MCF 10A (cell line): ENCODE data around the gene ESPN. TPM values are rescaled to one million over a fixed set of nuclear protein-coding genes. Genes with fewer than 3 reads are reported as not detected.

ENCODE experiments used
- BruUV-seq: library from RNA; stranded (reverse); fragments of 400-500 nt; replicated peaks from 2 replicates; lab custom pipeline; 2021; lab: Mats Ljungman, UMichigan
- CTCF ChIA-PET: fragments of 300-600 bp; sonication (Branson Sonifier 250); formaldehyde crosslinking; extraction: SDS; loops from one replicate; lab custom pipeline; 2021; ENCODE audit warnings: antibody characterized with exemption, inconsistent platforms; lab: Yijun Ruan, JAX
- POLR2A ChIA-PET: fragments of 300-600, 350-650 bp; sonication (Branson Sonifier 250); formaldehyde crosslinking; extraction: SDS; loops from one replicate; lab custom pipeline; 2020; ENCODE audit warnings: antibody characterized with exemption, inconsistent platforms; lab: Yijun Ruan, JAX
- DNase-seq: peaks from one replicate; pipeline ENCODE4 v3.0.0-alpha.2; 2018; ENCODE audit not compliant: unreplicated experiment
- H3K27ac Mint-ChIP-seq: one replicate; pipeline ENCODE4 v1.8.0; 2022; ENCODE audit warnings: mild to moderate bottlenecking, low read depth, mixed read lengths; ENCODE audit not compliant: unreplicated experiment
- H3K27me3 Mint-ChIP-seq: one replicate; pipeline ENCODE4 v1.8.0; 2022; ENCODE audit warnings: mixed read lengths; ENCODE audit not compliant: insufficient read depth, unreplicated experiment
- H3K36me3 Mint-ChIP-seq: one replicate; pipeline ENCODE4 v1.8.0; 2022; ENCODE audit warnings: mild to moderate bottlenecking, moderate library complexity, mixed read lengths; ENCODE audit not compliant: insufficient read depth, unreplicated experiment
- H3K4me1 Mint-ChIP-seq: one replicate; pipeline ENCODE4 v1.8.0; 2022; ENCODE audit warnings: mixed read lengths; ENCODE audit not compliant: insufficient read depth, unreplicated experiment
- H3K4me3 Mint-ChIP-seq: one replicate; pipeline ENCODE4 v1.8.0; 2022; ENCODE audit warnings: mild to moderate bottlenecking, moderate library complexity, mixed read lengths; ENCODE audit not compliant: unreplicated experiment
- H3K9me3 Mint-ChIP-seq: one replicate; pipeline ENCODE4 v1.8.0; 2022; ENCODE audit warnings: mixed read lengths; ENCODE audit not compliant: unreplicated experiment
- intact Hi-C: fragments of 100-400 bp; cut with micrococcal nuclease; formaldehyde crosslinking; loops from 2 replicates; pipeline ENCODE4 v1.14.1; 2022
- total RNA-seq: library from RNA; stranded (reverse); gene quantifications from 2 replicates; pipeline ENCODE4 v1.2.3, GENCODE V29; 2022
- TF ChIP-seq, protein P1 (sequence below): fragments of 200-600 bp; IDR thresholded peaks from one replicate; pipeline ENCODE4 v1.8.0; 2022; ENCODE audit warnings: antibody characterized with exemption, mild to moderate bottlenecking; ENCODE audit not compliant: unreplicated experiment

Gene ESPN
- total RNA-seq, 1 experiment from 2014 or later: 0.68 TPM

DNA sequence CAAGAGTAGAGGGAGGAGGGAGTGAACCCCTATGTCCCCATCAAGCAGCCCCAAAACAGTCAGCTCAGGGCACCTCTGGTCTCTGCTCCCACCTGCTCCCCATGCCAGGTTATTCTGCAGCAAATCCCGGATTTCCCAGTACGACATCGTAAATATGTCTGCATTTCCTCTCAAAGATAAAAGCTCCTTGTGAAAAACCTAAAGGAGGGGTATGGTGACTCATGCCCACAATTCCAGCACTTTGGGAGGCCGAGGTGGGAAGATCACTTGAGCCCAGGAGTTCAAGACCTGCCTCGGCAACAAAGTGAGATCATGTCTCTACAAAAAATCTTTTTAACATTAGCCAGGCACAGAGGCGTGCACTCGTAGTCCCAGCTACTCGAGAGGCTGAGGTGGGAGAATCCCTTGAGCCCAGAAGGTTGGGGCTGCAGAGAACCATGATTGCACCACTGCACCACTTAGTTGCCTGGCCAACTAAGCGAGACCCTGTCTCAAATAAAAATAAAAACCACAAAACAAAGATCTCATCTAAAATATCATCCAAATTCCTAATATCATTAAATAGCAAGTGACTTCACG, 38.1 kb upstream of the ESPN start:
- BruUV-seq: TSS peak; percentile 87
- peak; percentile 67 for DNase-seq
- no peaks in the 10 kb centered on the region for H3K27me3 Mint-ChIP-seq
- no peaks in the 10 kb centered on the region for H3K9me3 Mint-ChIP-seq
- CTCF ChIA-PET: interaction anchor here (0.6 to 6.3 kb wide), 10 partner anchors 9 to 140 kb away, joined by 3 to 75 read pairs (median 4); no protein-coding TSS in a partner anchor
- peaks cover 14% of the 10 kb centered on the region for H3K36me3 Mint-ChIP-seq
- intact Hi-C loops: no loop called here
- TF ChIP-seq, protein P1, sequence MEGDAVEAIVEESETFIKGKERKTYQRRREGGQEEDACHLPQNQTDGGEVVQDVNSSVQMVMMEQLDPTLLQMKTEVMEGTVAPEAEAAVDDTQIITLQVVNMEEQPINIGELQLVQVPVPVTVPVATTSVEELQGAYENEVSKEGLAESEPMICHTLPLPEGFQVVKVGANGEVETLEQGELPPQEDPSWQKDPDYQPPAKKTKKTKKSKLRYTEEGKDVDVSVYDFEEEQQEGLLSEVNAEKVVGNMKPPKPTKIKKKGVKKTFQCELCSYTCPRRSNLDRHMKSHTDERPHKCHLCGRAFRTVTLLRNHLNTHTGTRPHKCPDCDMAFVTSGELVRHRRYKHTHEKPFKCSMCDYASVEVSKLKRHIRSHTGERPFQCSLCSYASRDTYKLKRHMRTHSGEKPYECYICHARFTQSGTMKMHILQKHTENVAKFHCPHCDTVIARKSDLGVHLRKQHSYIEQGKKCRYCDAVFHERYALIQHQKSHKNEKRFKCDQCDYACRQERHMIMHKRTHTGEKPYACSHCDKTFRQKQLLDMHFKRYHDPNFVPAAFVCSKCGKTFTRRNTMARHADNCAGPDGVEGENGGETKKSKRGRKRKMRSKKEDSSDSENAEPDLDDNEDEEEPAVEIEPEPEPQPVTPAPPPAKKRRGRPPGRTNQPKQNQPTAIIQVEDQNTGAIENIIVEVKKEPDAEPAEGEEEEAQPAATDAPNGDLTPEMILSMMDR: no peak
- POLR2A ChIA-PET: interaction anchor here (0.7 to 7.2 kb wide), 13 partner anchors 9 to 187 kb away, joined by 3 to 128 read pairs (median 5); partner anchors contain the start of genes ACOT7, HES2, PLEKHG5 and RPL22
- peak overlapping the region; percentile 81 for H3K27ac Mint-ChIP-seq
- peak overlapping the region; percentile 89 for H3K4me3 Mint-ChIP-seq
- peaks cover 25% of the 10 kb centered on the region for H3K4me1 Mint-ChIP-seq

DNA sequence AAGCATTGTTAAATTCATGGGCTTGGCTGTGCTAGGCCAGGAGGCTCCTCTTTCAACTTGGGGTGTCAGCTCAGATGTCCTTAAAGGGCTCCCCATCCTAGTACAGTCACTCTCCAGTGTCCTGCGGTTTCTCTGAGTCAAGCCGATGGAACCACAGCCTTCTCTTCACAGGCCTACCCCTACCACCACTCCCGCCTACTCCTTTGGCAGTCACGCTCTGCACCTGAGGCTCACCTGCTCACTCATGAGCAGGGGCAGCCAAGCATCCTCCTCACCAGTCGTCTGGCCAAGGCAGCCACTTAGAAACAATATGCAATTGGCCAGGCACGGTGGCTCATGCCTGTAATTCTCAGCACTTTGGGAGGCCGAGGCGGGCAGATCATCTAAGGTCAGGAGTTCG, 34.6 kb upstream of the ESPN start:
- ChIA-PET POLR2A (no interaction called here), CTCF (interaction anchor here (0.6 to 1.7 kb wide), 4 partner anchors 9 to 212 kb away, joined by 3 to 8 read pairs (median 5); no protein-coding TSS in a partner anchor)
- peaks cover 22% of the 10 kb centered on the region for H3K4me1 Mint-ChIP-seq
- H3K4me3 Mint-ChIP-seq: no peak overlapping the region
- H3K27ac Mint-ChIP-seq: no peak overlapping the region
- no peak for DNase-seq
- H3K9me3 Mint-ChIP-seq: no peaks in the 10 kb centered on the region
- H3K36me3 Mint-ChIP-seq: peaks cover 4% of the 10 kb centered on the region
- TF ChIP-seq, protein P1: no peak
- H3K27me3 Mint-ChIP-seq: no peaks in the 10 kb centered on the region
- BruUV-seq: TSS peak; percentile 1
- intact Hi-C loops: no loop called here

DNA sequence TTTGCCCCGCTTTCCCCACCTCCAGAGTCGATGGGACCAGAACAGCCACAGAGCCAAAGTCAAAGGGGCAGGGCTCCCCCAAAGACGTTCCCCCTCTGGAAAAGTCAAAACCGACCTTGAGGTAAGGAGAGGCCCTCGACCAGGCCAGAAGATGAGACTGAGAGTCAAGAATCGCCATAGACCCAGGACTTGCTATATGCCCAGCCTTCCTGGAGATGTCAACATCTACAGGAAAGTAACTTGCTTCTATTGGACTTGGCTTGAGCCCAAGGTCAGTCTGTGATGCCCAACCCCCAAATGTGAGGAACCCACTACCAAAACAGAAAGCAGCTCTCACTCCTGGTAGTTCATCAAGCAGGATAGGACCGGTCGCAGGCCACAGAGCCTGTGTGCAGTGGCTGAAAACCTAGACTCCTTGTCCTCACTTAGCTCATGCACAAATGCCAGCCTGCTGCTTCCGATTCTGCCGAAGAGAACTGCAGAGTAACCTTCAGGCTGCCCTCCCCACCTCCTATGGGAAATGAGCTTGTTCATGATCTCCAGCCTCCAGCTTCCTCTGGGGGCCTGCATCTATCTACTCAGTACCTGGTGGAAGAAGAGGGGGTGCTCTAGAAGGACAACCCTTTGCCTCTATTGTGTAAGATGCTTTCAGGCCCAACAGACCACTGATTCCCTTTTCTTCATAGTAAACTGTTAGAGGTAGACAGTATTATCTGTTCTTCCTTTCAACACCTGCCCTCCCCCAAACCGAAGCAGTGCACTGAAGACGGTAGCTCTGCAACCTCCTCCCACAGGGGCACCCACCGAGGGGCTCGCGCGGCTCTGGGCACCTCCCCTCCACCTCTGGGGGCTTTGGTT, 32.4 kb upstream of the ESPN start:
- DNase-seq: no peak
- H3K27ac Mint-ChIP-seq: peak overlapping the region; percentile 67
- H3K9me3 Mint-ChIP-seq: no peaks in the 10 kb centered on the region
- TF ChIP-seq, protein P1: no peak
- peak overlapping the region; percentile 75 for H3K4me3 Mint-ChIP-seq
- H3K4me1 Mint-ChIP-seq: peaks cover under 1% of the 10 kb centered on the region
- intact Hi-C loops: no loop called here
- ChIA-PET CTCF (interaction anchor here (0.6 to 6.7 kb wide), 11 partner anchors 9 to 145 kb away, joined by 3 to 59 read pairs (median 3); no protein-coding TSS in a partner anchor), POLR2A (interaction anchor here (0.5 to 5.6 kb wide), 11 partner anchors 12 to 206 kb away, joined by 3 to 38 read pairs (median 4); partner anchors contain the start of gene GPR153)
- no peaks in the 10 kb centered on the region for H3K36me3 Mint-ChIP-seq
- H3K27me3 Mint-ChIP-seq: no peaks in the 10 kb centered on the region
- BruUV-seq: TSS peak; percentile 42
